Measurements from ENCODE around the gene STT3A. TPM values are rescaled to one million over a fixed set of nuclear protein-coding genes. Genes with fewer than 3 reads are reported as not detected.

Gene STT3A
- total and polyA plus RNA-seq, 2 of the 13 experiments (the other 11 are each of a cell fraction or from before 2014, with no cell fraction given): 229 to 319 TPM

- Histone ChIP-seq H3K9ac (ENCODE audit: insufficient read depth, low read depth, low read length) (peak overlapping the region; percentile 97), H2AFZ (ENCODE audit: low read length) (no peak overlapping the region), H3K27me3 (ENCODE audit: control insufficient read depth in 1 of 2, insufficient read depth in 2 of 2, low read length in 2 of 2) (no peaks in the 10 kb centered on the region; a peak in 1 of 5 replicates), H3K4me2 (ENCODE audit: low read depth, low read length) (peak overlapping the region; percentile 82), H3K36me3 (replicated peaks in 1 of 2; ENCODE audit: control insufficient read depth in 1 of 2, insufficient read depth in 2 of 2, low read length in 2 of 2) (peaks cover 3 to 15% of the 10 kb centered on the region in 2 experiments), H4K20me1 (ENCODE audit: insufficient read depth, low read length) (0 out of 2 replicates have a peak, but pooled peaks cover 5% of the 10 kb centered on the region), H3K4me1 (ENCODE audit: insufficient read depth, low read length) (peaks cover 37% of the 10 kb centered on the region), H3K27ac (ENCODE audit: extremely low read length, insufficient read depth, low read length) (peak overlapping the region; percentile 68), H3K4me3 (replicated peaks in 1 of 3; ENCODE audit: insufficient read depth in 1 of 3, low read depth in 2 of 3, low read length in 3 of 3) (peak overlapping the region; percentile 77 to 93 (median 82)), H3K9me3 (ENCODE audit: low read length) (no peaks in the 10 kb centered on the region), H3K79me2 (ENCODE audit: insufficient read depth, low read length) (peaks cover 20% of the 10 kb centered on the region)
- BruUV-seq (replicated peaks): TSS peak; percentile 62
- in situ Hi-C loops (cut with HindIII; ENCODE audit: extremely low pct_ligation_motif_present, low pct_unique_long_range_greater_than_20kb) (no loop called here), intact Hi-C loops (cut with micrococcal nuclease; ENCODE audit: unreplicated experiment) (loop anchor here (1.0 kb wide), 2 partner anchors 22 to 55 kb away; partner anchors contain the start of genes CHEK1 and STT3A)
- DNase-seq (ENCODE audit: low spot score) (no peak), ATAC-seq (0 out of 3 replicates have a peak, but pooled peaks have one; percentile 3), FAIRE-seq (peak; percentile 26)
- 5% methylated on average over 9 of the region's 9 CpGs for WGBS (ENCODE audit: low lambda C conversion rate)
- ChIA-PET CTCF (ENCODE audit: low intra/inter-chr PET ratio, low total read pairs) (no interaction called here), POLR2A (interaction anchor here (0.9 to 2.2 kb wide), 6 partner anchors 9 to 616 kb away, joined by 3 to 45 read pairs (median 5); partner anchors contain the start of genes CCDC15, HYLS1 and STT3A)
- TF ChIP-seq ZNF501 (CRISPR knock-in tag; IDR thresholded peaks at IDR 0.05) (peak; percentile 17; the same call in 1 of the 2 replicates), ISX (CRISPR knock-in tag; conservative IDR thresholded peaks at IDR 0.05) (0 out of 2 replicates have a peak, but pooled peaks have one; percentile 55), TFAP4 (IDR thresholded peaks at IDR 0.05; ENCODE audit: borderline replicate concordance, low read depth) (peak; percentile 68), ZNF800 (CRISPR knock-in tag; IDR thresholded peaks at IDR 0.05) (peak; percentile 62; the same call in 1 of the 2 replicates), ZNF777 (CRISPR knock-in tag; IDR thresholded peaks at IDR 0.05) (0 out of 2 replicates have a peak, but pooled peaks have one; percentile 12), ZSCAN21 (CRISPR knock-in tag; IDR thresholded peaks at IDR 0.05; ENCODE audit: borderline replicate concordance) (no peak), CENPBD1 (CRISPR knock-in tag; IDR thresholded peaks at IDR 0.05; ENCODE audit: borderline replicate concordance, low read depth) (peak; percentile 15; the same call in 1 of the 2 replicates), ATF2 (CRISPR knock-in tag; IDR thresholded peaks at IDR 0.05) (0 out of 2 replicates have a peak, but pooled peaks have one; percentile 7), ZSCAN25 (CRISPR knock-in tag; IDR thresholded peaks at IDR 0.05) (0 out of 2 replicates have a peak, but pooled peaks have one; percentile 5), HDAC1 (CRISPR knock-in tag; IDR thresholded peaks at IDR 0.05) (peak; percentile 0; the same call in 1 of the 2 replicates), TSC22D2 (CRISPR knock-in tag; IDR thresholded peaks at IDR 0.05; ENCODE audit: borderline replicate concordance) (no peak), GABPA (IDR thresholded peaks at IDR 0.05; ENCODE audit: low read depth, low read length) (0 out of 2 replicates have a peak, but pooled peaks have one; percentile 12), GABPA (CRISPR knock-in tag; IDR thresholded peaks at IDR 0.05; ENCODE audit: low read depth) (0 out of 2 replicates have a peak, but pooled peaks have one; percentile 8), ELF1 (CRISPR knock-in tag; IDR thresholded peaks at IDR 0.05) (peak; percentile 27; the same call in 1 of the 2 replicates), ZSCAN12 (CRISPR knock-in tag; IDR thresholded peaks at IDR 0.05) (0 out of 2 replicates have a peak, but pooled peaks have one; percentile 31), FOXJ3 (CRISPR knock-in tag; IDR thresholded peaks at IDR 0.05; ENCODE audit: borderline replicate concordance) (0 out of 2 replicates have a peak, but pooled peaks have one; percentile 34), ZNF704 (CRISPR knock-in tag; IDR thresholded peaks at IDR 0.05; ENCODE audit: borderline replicate concordance) (peak; percentile 47; the same call in 1 of the 2 replicates)
Measured at GRCh38 chr11:125569915-125570621, 22.6 kb upstream of the STT3A start.
